ENCODE data around the gene KLF7. TPM values are rescaled to one million over a fixed set of nuclear protein-coding genes. Genes with fewer than 3 reads are reported as not detected.

Gene KLF7
- total and polyA plus RNA-seq, 4 donors = 1.9 to 11.5 (median 4.5) TPM

GRCh38 chr2:207184768-207185167, 19.0 kb upstream of the KLF7 start:
- TF ChIP-seq JUND (IDR thresholded peaks at IDR 0.05) = no peak
- TF ChIP-seq HNF4G (IDR thresholded peaks at IDR 0.05) = no peak
- no peak for TF ChIP-seq FOXA2 (IDR thresholded peaks at IDR 0.05)
- TF ChIP-seq GABPA (IDR thresholded peaks at IDR 0.05 in 1 of 2, conservative IDR thresholded peaks at IDR 0.05 in 1 of 2) = no peak
- WGBS = 87% methylated on average over 5 of the region's 5 CpGs

GRCh38 chr2:207184348-207184747, 18.6 kb upstream of the KLF7 start:
- no peaks in the 10 kb centered on the region for H3K27me3 ChIP-seq (ENCODE audit: control insufficient read depth in 4 of 4, insufficient read depth in 4 of 4, low read length in 3 of 4)
- peaks cover 0 to 10% (median 0%) of the 10 kb centered on the region in 4 donors for H3K4me1 ChIP-seq (ENCODE audit: control insufficient read depth in 4 of 4, insufficient read depth in 4 of 4, low read length in 3 of 4)
- WGBS = 92% methylated on average over 2 of the region's 2 CpGs
- H3K36me3 ChIP-seq (ENCODE audit: control insufficient read depth in 4 of 4, insufficient read depth in 3 of 4, low read depth in 1 of 4, low read length in 3 of 4) = no peaks in the 10 kb centered on the region
- no peak overlapping the region for H3K9ac ChIP-seq (ENCODE audit: low read depth in 1 of 2, low read length in 2 of 2)
- DNase-seq (ENCODE audit: low spot score) = no peak
- H3K27ac ChIP-seq (ENCODE audit: low read depth in 1 of 2, low read length in 2 of 2) = no peak overlapping the region
- peaks cover 0 to 5% (median 1%) of the 10 kb centered on the region in 4 donors for H3K9me3 ChIP-seq (ENCODE audit: control insufficient read depth in 4 of 4, low read length in 3 of 4)
- no peak for TF ChIP-seq ZBTB33 (IDR thresholded peaks at IDR 0.05)
- TF ChIP-seq ATF3 (IDR thresholded peaks at IDR 0.05) = no peak
- no peak for TF ChIP-seq YY1 (IDR thresholded peaks at IDR 0.05)
- TF ChIP-seq HNF4G (IDR thresholded peaks at IDR 0.05) = no peak
- TF ChIP-seq RAD21 (IDR thresholded peaks at IDR 0.05) = no peak
- no peak for TF ChIP-seq TAF1 (conservative IDR thresholded peaks at IDR 0.05)
- no peak for TF ChIP-seq EGR1 (IDR thresholded peaks at IDR 0.05; ENCODE audit: low read depth in 2 of 2)
- no peak for TF ChIP-seq NR2F2 (IDR thresholded peaks at IDR 0.05)
- no peak for TF ChIP-seq GABPA (IDR thresholded peaks at IDR 0.05 in 1 of 2, conservative IDR thresholded peaks at IDR 0.05 in 1 of 2)
- no peak for TF ChIP-seq SP1 (IDR thresholded peaks at IDR 0.05)
- TF ChIP-seq CTCF (IDR thresholded peaks at IDR 0.05; ENCODE audit: low read depth, low read length, missing input control) = no peak
- no peak for TF ChIP-seq MAX (IDR thresholded peaks at IDR 0.05)
- no peak for TF ChIP-seq FOXA2 (IDR thresholded peaks at IDR 0.05)
- TF ChIP-seq REST (IDR thresholded peaks at IDR 0.05) = no peak
- no peak overlapping the region for H3K4me3 ChIP-seq (ENCODE audit: low read depth in 1 of 3, low read length in 3 of 3)

More at GRCh38 chr2:207184768-207185167, 19.0 kb upstream of the KLF7 start:
- no peaks in the 10 kb centered on the region for H3K27me3 ChIP-seq (ENCODE audit: control insufficient read depth in 4 of 4, insufficient read depth in 4 of 4, low read length in 3 of 4)
- H3K4me1 ChIP-seq (ENCODE audit: control insufficient read depth in 4 of 4, insufficient read depth in 4 of 4, low read length in 3 of 4) = peaks cover 0 to 10% (median 0%) of the 10 kb centered on the region in 4 donors
- H3K27ac ChIP-seq (ENCODE audit: low read depth in 1 of 2, low read length in 2 of 2) = no peak overlapping the region
- DNase-seq (ENCODE audit: low spot score) = no peak
- H3K9ac ChIP-seq (ENCODE audit: low read depth in 1 of 2, low read length in 2 of 2) = no peak overlapping the region
- H3K4me3 ChIP-seq (ENCODE audit: low read depth in 1 of 3, low read length in 3 of 3) = no peak overlapping the region
- no peaks in the 10 kb centered on the region for H3K36me3 ChIP-seq (ENCODE audit: control insufficient read depth in 4 of 4, insufficient read depth in 3 of 4, low read depth in 1 of 4, low read length in 3 of 4)
- peaks cover 0 to 5% (median 1%) of the 10 kb centered on the region in 4 donors for H3K9me3 ChIP-seq (ENCODE audit: control insufficient read depth in 4 of 4, low read length in 3 of 4)

Data from liver (tissue), 9 donors.